Measurements from ENCODE around the gene POLD2.

POLD2 gene

DNA sequence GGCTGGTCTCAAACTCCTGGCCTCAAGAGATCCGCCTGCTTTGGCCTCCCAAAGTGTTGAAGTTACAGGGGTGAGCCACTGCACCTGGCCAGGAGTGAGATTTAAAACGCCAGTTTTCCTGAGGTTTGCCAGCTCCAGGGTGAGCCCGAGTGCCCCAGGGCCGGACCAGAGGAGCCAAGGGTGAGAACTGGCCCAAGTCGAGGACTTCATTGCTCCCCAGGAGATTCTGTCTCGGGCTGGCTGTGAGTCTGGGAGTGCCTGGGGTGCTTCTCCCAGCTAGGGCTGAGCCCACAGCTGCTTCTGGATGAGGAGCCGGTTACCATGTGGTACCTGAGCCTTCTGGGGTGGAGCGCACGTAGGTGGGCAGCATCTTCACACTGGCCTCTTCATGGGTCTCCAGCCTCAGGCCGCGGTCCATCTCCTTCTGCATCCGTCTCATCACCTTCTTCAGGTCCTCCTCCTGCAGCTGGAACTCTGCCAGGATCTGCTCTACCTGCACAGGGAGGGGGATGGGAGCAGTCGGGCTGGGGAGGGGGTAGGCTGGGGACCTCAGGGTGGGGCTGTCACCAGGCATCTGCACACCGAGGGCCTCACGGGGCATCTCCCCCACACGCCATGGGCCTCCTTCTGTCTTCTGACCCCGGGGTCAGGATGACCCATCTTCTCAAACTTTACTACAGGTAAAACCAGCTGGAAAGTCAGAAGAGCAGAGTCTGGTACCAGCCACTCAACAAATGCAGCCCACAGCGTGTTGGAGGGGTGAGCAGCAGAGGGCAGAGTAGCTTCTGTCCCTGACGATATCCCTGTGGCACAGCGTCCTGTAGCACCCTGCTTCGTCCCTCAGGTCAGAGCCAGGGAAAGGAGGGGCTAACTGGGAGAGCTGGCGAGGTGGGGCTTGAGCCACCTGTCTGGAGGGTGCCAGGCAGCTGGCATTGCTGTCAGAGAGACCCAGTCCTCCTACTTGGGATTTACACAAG lies 29.9 kb upstream of the POLD2 start:
- no peak for DNase-seq (ENCODE audit: low read depth in 2 of 2)

DNA sequence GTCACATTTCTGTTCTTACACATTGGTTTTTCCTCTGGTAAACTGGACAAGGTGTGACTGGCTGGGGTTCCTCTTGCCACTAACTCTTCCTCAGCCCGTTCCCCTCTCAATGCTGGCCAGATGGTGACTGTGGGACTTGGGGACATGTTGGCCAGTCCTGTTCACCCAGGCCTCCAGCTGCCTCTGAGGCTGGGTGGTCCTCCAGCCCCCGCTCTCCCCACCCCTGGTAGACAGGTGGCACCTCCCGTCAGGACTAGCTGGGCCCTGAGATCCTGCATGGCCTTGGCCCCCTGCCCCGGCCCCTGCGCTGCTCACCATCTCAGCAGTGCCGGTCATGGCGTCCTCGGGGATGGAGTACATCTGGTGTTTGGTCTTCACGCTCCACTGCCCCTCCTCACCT lies 28.6 kb upstream of the POLD2 start:
- DNase-seq (ENCODE audit: low read depth in 2 of 2): no peak

- no peak for DNase-seq (ENCODE audit: low read depth in 2 of 2)
Observed at GRCh38 chr7:44150966-44151941, 27.9 kb upstream of the POLD2 start.

GRCh38 chr7:44150466-44150832 lies 27.1 kb upstream of the POLD2 start:
- no peak for DNase-seq (ENCODE audit: low read depth in 2 of 2)

- DNase-seq (ENCODE audit: low read depth in 2 of 2): no peak
Observed at GRCh38 chr7:44149571-44150465, 26.5 kb upstream of the POLD2 start.

GRCh38 chr7:44148961-44149536 lies 25.7 kb upstream of the POLD2 start:
- DNase-seq (ENCODE audit: low read depth in 2 of 2): no peak

DNA sequence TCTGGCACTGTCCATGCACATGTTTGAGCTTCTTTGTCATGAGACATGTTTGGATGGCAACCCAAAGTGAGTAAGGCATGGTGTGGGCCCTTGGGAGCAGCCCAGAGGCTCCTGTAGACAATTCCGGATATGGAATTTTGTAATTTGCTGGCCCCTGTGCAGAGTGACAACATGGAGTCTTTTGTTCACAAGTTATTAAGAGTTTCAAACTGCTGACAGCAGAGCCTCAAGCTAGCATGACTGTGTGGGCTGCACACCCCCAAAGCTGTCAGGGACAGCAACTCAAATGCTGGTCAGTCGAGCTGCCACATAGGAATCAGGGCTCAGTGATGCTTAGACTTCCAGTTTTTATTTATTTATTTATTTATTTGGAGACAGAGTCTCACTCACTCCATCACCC lies 24.8 kb upstream of the POLD2 start:
- no peak for DNase-seq (ENCODE audit: low read depth in 2 of 2)

GRCh38 chr7:44147026-44147991 lies 24.0 kb upstream of the POLD2 start:
- no peak for DNase-seq (ENCODE audit: low read depth in 2 of 2)

- DNase-seq (ENCODE audit: low read depth in 2 of 2): peak; percentile 13 to 40
Observed at GRCh38 chr7:44145969-44146911, 22.9 kb upstream of the POLD2 start.

DNA sequence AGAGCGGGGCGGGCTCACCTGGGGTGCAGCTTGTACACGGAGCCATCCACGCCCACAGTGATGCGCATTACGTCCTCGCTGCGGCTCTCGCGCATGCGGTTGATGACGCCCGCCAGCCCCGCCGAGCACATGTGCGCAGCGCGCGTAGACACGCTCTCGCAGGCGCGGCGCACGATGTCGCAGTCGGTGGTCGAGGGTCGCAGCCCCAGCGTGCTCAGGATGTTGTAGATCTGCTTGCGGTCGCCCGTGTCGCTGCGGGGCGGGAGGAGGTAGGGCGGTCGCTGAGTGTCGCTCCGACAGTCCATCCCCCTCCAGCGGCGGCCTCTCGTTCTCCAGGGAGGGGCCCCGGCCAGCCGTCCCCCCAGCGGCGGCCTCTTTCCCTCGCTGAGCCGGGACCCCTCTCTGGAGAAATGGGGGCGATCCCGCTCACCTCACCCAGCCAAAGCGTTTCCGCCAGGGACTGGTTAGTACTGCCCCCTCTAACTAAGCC lies 22.2 kb upstream of the POLD2 start:
- peak in 1 of 2 donors; percentile 40 for DNase-seq (ENCODE audit: low read depth in 2 of 2)

GRCh38 chr7:44144968-44145478 lies 21.7 kb upstream of the POLD2 start:
- DNase-seq (ENCODE audit: low read depth in 2 of 2): no peak

- DNase-seq (ENCODE audit: low read depth in 2 of 2): no peak
Observed at GRCh38 chr7:44144426-44144967, 21.1 kb upstream of the POLD2 start.

- no peak for DNase-seq (ENCODE audit: low read depth in 2 of 2)
Observed at GRCh38 chr7:44143646-44144250, 20.4 kb upstream of the POLD2 start.

DNA sequence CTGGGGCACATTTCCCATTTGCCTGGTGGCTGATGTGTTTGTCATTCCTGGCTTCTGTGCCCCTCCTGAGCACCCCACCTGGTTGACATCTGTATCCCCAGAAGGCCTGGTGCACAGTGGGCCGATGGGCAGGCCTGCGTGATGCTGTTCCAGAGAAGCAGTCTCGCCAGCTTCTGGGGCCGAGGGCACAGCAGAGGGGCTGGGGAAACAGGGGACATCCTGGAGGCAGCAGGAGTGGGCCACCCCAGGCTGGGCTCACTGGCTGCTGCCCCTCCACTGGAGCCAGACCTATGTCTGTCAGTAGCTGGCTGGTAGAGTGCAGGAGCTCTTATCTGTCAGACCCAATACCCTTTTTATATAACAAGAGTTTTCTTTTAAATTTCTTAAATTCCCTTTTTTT lies 18.7 kb upstream of the POLD2 start:
- no peak for DNase-seq (ENCODE audit: low read depth in 2 of 2)

DNA sequence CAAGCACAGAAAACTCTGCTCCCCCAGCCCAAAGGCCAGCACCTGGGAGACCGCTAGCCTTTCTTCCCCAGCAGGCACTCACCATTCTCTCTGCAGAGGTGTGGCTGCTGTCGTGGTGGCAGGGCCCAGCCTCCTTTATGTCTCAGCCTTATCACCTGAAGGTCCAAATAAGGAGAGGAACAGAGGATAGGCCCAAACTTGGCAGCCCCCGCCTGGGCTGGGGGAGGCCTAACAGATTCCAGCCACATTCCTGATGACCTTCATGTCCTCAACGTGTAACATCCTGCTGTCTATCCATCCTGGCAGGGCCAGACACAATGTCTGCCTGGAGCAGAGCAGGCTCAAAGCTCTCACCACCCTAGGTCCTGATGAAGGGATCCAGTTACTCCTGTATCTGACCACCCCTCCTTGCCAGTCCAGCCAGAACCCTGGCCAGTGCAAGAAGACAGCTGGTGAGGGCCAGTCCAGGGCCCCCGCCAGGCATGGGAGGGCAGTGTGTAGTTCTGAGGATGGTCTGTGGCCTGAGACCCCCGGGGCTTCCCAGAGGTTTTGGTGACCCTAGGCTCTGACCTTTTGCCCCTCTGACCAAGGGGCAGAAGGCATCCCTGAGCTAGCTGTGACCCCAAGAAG lies 18.0 kb upstream of the POLD2 start, which contains the start of gene MYL7:
Gene MYL7, minus strand, starts transcription at position 112 of the 630 bp plus-strand sequence. Its CDS starts 27 bp downstream, at position 85.
- no peak for DNase-seq (ENCODE audit: low read depth in 2 of 2)

- DNase-seq (ENCODE audit: low read depth in 2 of 2): no peak
Observed at GRCh38 chr7:44140341-44140740, 17.0 kb upstream of the POLD2 start.
